ENCODE data around the gene MED29. TPM values are rescaled to one million over a fixed set of nuclear protein-coding genes. Genes with fewer than 3 reads are reported as not detected.

Gene MED29
- polyA plus RNA-seq, 2 of the 4 experiments (the other 2 are of a cell fraction) = 47.7 to 57.5 TPM

- no peak overlapping the region for H3K4me3 ChIP-seq
- TF ChIP-seq CEBPB (IDR thresholded peaks at IDR 0.05) = no peak
- no peak for TF ChIP-seq HDAC2 (IDR thresholded peaks at IDR 0.05)
- TF ChIP-seq CBX2 (IDR thresholded peaks at IDR 0.05; ENCODE audit: borderline replicate concordance, low read depth) = no peak
- TF ChIP-seq RARB (CRISPR knock-in tag; IDR thresholded peaks at IDR 0.05) = no peak
- no peak for TF ChIP-seq ATOH8 (CRISPR knock-in tag; IDR thresholded peaks at IDR 0.05; ENCODE audit: low read depth)
- no peak for TF ChIP-seq ZNF302 (CRISPR knock-in tag; IDR thresholded peaks at IDR 0.05)
- TF ChIP-seq TFCP2L1 (CRISPR knock-in tag; IDR thresholded peaks at IDR 0.05) = no peak
- TF ChIP-seq ZSCAN20 (CRISPR knock-in tag; IDR thresholded peaks at IDR 0.05) = no peak
- TF ChIP-seq CHD2 (IDR thresholded peaks at IDR 0.05; ENCODE audit: low read length, partially characterized antibody) = no peak
- no peak for TF ChIP-seq CBX8 (IDR thresholded peaks at IDR 0.05)
- TF ChIP-seq BHLHE40 (IDR thresholded peaks at IDR 0.05; ENCODE audit: low read depth, low read length) = no peak
- no peak for TF ChIP-seq KDM5A (IDR thresholded peaks at IDR 0.05)
- TF ChIP-seq EHF (CRISPR knock-in tag; IDR thresholded peaks at IDR 0.05) = no peak
- TF ChIP-seq FOSL2 (IDR thresholded peaks at IDR 0.05) = no peak
- TF ChIP-seq FOSL2 (CRISPR knock-in tag; IDR thresholded peaks at IDR 0.05) = no peak
- H3K9me3 ChIP-seq = no peaks in the 10 kb centered on the region
- DNase-seq (ENCODE audit: low read depth in 1 of 2, low spot score in 1 of 2) (no peak), FAIRE-seq (peak; percentile 49), ATAC-seq (no peak)
- H3K4me2 ChIP-seq = no peak overlapping the region
- H3K4me1 ChIP-seq = peaks cover 6% of the 10 kb centered on the region; the same call in 1 of the 3 replicates
- WGBS (ENCODE audit: missing lambda C conversion rate) = 96% methylated on average over 3 of the region's 3 CpGs
- ChIA-PET POLR2A (interaction anchor here (0.7 kb wide), 1 partner anchor 8 kb away, joined by 3 read pairs; the partner anchor contains the start of gene SAMD4B), CTCF (interaction anchor here (0.8 to 3.9 kb wide), 14 partner anchors 9 to 297 kb away, joined by 3 to 18 read pairs (median 4); partner anchors contain the start of genes PLEKHG2 and SAMD4B)
- no peak overlapping the region for H3K27ac ChIP-seq
Measured at GRCh38 chr19:39350156-39350555, 41.0 kb upstream of the MED29 start.

DNA sequence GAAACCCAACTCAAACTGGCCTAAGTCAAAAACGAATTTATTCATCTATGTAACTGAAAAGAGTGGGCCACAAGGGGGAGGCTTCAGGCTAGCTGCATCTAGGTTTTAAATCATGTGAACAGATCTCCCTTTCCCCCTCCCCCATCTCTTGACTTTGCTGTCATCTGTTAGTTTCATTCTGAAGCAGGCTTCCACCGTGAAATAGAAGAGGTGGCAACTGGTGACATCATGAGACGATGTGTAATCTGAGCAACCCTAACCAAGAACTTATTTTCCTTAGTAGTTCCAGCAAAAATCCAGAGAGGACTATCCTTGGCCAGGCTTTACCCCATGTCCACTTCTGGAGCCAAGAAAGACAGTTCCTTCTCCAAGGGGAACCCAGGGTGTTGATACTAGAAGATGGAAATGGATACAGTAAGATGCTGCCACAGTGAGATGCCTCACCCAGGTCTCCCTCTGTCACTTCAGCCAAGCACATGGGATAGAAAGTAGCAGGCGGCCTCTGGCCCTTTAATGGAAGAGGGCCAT, 39.6 kb upstream of the MED29 start:
- no peak overlapping the region for H3K4me3 ChIP-seq
- no peak overlapping the region for H3K27ac ChIP-seq
- H3K4me2 ChIP-seq = no peak overlapping the region
- peak in 1 of 2 experiments; percentile 42 for DNase-seq (ENCODE audit: low read depth in 1 of 2, low spot score in 1 of 2)
- POLR2A ChIA-PET = interaction anchor here (0.7 kb wide), 1 partner anchor 9 kb away, joined by 3 read pairs; the partner anchor contains the start of gene SAMD4B
- H3K9me3 ChIP-seq = no peaks in the 10 kb centered on the region
- FAIRE-seq = no peak
- CTCF ChIA-PET = interaction anchor here (0.9 to 3.9 kb wide), 5 partner anchors 9 to 241 kb away, joined by 5 to 18 read pairs (median 11); partner anchors contain the start of genes PLEKHG2 and SAMD4B
- peaks cover 6% of the 10 kb centered on the region; the same call in 1 of the 3 replicates for H3K4me1 ChIP-seq
- WGBS (ENCODE audit: missing lambda C conversion rate) = 73% methylated on average over 4 of the region's 4 CpGs
- no peak for ATAC-seq
- TF ChIP-seq EP300 (IDR thresholded peaks at IDR 0.05) (0 out of 5 replicates have a peak, but pooled peaks of 1 of the 2 experiments have one; percentile 18), ZSCAN20 (CRISPR knock-in tag; IDR thresholded peaks at IDR 0.05) (no peak), ESRRA (IDR thresholded peaks at IDR 0.05; ENCODE audit: borderline replicate concordance, low read length) (0 out of 2 replicates have a peak, but pooled peaks have one; percentile 7), SMC3 (IDR thresholded peaks at IDR 0.05) (no peak), CHD4 (IDR thresholded peaks at IDR 0.05; ENCODE audit: borderline replicate concordance) (no peak), ZFP36 (IDR thresholded peaks at IDR 0.05; ENCODE audit: borderline replicate concordance, partially characterized antibody) (no peak), ZC3H11A (IDR thresholded peaks at IDR 0.05) (no peak), BHLHE40 (IDR thresholded peaks at IDR 0.05; ENCODE audit: low read depth, low read length) (no peak), KDM5A (IDR thresholded peaks at IDR 0.05) (no peak), HOXA7 (CRISPR knock-in tag; IDR thresholded peaks at IDR 0.05) (no peak), KDM1A (IDR thresholded peaks at IDR 0.05; ENCODE audit: low read depth) (no peak), EHMT2 (IDR thresholded peaks at IDR 0.05; ENCODE audit: low read depth) (no peak), ZNF302 (CRISPR knock-in tag; IDR thresholded peaks at IDR 0.05) (no peak), RFX5 (IDR thresholded peaks at IDR 0.05) (peak; percentile 62; the same call in 1 of the 2 replicates), RARB (CRISPR knock-in tag; IDR thresholded peaks at IDR 0.05) (no peak), HOXB5 (CRISPR knock-in tag; IDR thresholded peaks at IDR 0.05) (no peak), HDAC2 (IDR thresholded peaks at IDR 0.05) (no peak), HES2 (IDR thresholded peaks at IDR 0.05) (no peak), RCOR1 (IDR thresholded peaks at IDR 0.05; ENCODE audit: low read depth, low read length) (no peak), PBX3 (IDR thresholded peaks at IDR 0.05) (no peak), POLR2A (IDR thresholded peaks at IDR 0.05; ENCODE audit: low read length) (no peak)
- TF ChIP-seq, protein P1, sequence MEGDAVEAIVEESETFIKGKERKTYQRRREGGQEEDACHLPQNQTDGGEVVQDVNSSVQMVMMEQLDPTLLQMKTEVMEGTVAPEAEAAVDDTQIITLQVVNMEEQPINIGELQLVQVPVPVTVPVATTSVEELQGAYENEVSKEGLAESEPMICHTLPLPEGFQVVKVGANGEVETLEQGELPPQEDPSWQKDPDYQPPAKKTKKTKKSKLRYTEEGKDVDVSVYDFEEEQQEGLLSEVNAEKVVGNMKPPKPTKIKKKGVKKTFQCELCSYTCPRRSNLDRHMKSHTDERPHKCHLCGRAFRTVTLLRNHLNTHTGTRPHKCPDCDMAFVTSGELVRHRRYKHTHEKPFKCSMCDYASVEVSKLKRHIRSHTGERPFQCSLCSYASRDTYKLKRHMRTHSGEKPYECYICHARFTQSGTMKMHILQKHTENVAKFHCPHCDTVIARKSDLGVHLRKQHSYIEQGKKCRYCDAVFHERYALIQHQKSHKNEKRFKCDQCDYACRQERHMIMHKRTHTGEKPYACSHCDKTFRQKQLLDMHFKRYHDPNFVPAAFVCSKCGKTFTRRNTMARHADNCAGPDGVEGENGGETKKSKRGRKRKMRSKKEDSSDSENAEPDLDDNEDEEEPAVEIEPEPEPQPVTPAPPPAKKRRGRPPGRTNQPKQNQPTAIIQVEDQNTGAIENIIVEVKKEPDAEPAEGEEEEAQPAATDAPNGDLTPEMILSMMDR (IDR thresholded peaks at IDR 0.05) = no peak
- TF ChIP-seq, protein P2, sequence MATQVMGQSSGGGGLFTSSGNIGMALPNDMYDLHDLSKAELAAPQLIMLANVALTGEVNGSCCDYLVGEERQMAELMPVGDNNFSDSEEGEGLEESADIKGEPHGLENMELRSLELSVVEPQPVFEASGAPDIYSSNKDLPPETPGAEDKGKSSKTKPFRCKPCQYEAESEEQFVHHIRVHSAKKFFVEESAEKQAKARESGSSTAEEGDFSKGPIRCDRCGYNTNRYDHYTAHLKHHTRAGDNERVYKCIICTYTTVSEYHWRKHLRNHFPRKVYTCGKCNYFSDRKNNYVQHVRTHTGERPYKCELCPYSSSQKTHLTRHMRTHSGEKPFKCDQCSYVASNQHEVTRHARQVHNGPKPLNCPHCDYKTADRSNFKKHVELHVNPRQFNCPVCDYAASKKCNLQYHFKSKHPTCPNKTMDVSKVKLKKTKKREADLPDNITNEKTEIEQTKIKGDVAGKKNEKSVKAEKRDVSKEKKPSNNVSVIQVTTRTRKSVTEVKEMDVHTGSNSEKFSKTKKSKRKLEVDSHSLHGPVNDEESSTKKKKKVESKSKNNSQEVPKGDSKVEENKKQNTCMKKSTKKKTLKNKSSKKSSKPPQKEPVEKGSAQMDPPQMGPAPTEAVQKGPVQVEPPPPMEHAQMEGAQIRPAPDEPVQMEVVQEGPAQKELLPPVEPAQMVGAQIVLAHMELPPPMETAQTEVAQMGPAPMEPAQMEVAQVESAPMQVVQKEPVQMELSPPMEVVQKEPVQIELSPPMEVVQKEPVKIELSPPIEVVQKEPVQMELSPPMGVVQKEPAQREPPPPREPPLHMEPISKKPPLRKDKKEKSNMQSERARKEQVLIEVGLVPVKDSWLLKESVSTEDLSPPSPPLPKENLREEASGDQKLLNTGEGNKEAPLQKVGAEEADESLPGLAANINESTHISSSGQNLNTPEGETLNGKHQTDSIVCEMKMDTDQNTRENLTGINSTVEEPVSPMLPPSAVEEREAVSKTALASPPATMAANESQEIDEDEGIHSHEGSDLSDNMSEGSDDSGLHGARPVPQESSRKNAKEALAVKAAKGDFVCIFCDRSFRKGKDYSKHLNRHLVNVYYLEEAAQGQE (IDR thresholded peaks at IDR 0.05) = no peak
